GM23338 (cell line): ENCODE data around the gene C11orf71. TPM values are rescaled to one million over a fixed set of nuclear protein-coding genes. Genes with fewer than 3 reads are reported as not detected.

Experiments used
- ATAC-seq: fragments of 200-7000 bp; cut with Tn5 transposase; 3 replicates; pipeline ENCODE4 v1.9.1; 2020
- DNase-seq: peaks from one replicate; pipeline ENCODE4 v3.0.0-alpha.2; 2015; ENCODE audit warnings: low spot score
- H2AFZ ChIP-seq: fragments of 200-600 bp; sonication (generic); 2 replicates; pipeline ENCODE4 v1.8.0; 2016; ENCODE audit warnings: antibody characterized with exemption, mild to moderate bottlenecking, moderate library complexity
- H3F3A ChIP-seq: fragments of 200-600 bp; sonication (generic); replicated peaks from 2 replicates; pipeline ENCODE4 v1.8.0; 2017; ENCODE audit warnings: antibody characterized with exemption, mixed run types, low read depth
- H3K27ac ChIP-seq: fragments of 200-600 bp; sonication (generic); 2 replicates; pipeline ENCODE4 v1.6.1; 2016; ENCODE audit warnings: low read depth
- H3K27me3 ChIP-seq: fragments of 200-600 bp; sonication (generic); 2 replicates; pipeline ENCODE4 v1.8.0; 2016; ENCODE audit warnings: mild to moderate bottlenecking, mixed run types, moderate library complexity; ENCODE audit not compliant: insufficient read depth
- H3K36me3 ChIP-seq: fragments of 200-600 bp; sonication (generic); 2 replicates; pipeline ENCODE4 v1.8.0; 2016; ENCODE audit warnings: mild to moderate bottlenecking; ENCODE audit not compliant: insufficient read depth
- H3K4me1 ChIP-seq: fragments of 200-600 bp; sonication (generic); 2 replicates; pipeline ENCODE4 v1.8.0; 2016; ENCODE audit warnings: mild to moderate bottlenecking, moderate library complexity; ENCODE audit not compliant: insufficient read depth
- H3K4me2 ChIP-seq: fragments of 200-600 bp; sonication (generic); 2 replicates; pipeline ENCODE4 v1.7.1; 2017; ENCODE audit warnings: mixed run types
- H3K4me3 ChIP-seq: fragments of 200-600 bp; sonication (generic); 2 replicates; pipeline ENCODE4 v1.6.1; 2016; ENCODE audit warnings: mixed run types
- H3K79me2 ChIP-seq: fragments of 200-600 bp; sonication (generic); replicated peaks from 2 replicates; pipeline ENCODE4 v1.8.0; 2017; ENCODE audit warnings: mild to moderate bottlenecking; ENCODE audit not compliant: insufficient read depth
- H3K9me2 ChIP-seq: fragments of 200-600 bp; sonication (generic); 2 replicates; pipeline ENCODE4 v1.8.0; 2017; ENCODE audit not compliant: insufficient read depth
- H4K20me1 ChIP-seq: fragments of 200-600 bp; sonication (generic); replicated peaks from 2 replicates; pipeline ENCODE4 v1.8.0; 2017; ENCODE audit warnings: mild to moderate bottlenecking; ENCODE audit not compliant: insufficient read depth
- H3K27ac Mint-ChIP-seq: 2 replicates; pipeline ENCODE4 v1.8.0; 2020; ENCODE audit warnings: inconsistent platforms, mild to moderate bottlenecking, moderate library complexity, mixed read lengths
- H3K27me3 Mint-ChIP-seq: 3 replicates; pipeline ENCODE4 v1.8.0; 2022; ENCODE audit warnings: low read depth, mild to moderate bottlenecking, moderate library complexity, mixed read lengths, inconsistent platforms; ENCODE audit not compliant: insufficient read depth, poor library complexity
- H3K36me3 Mint-ChIP-seq: 3 replicates; pipeline ENCODE4 v1.8.0; 2021; ENCODE audit warnings: low read depth, mild to moderate bottlenecking, inconsistent platforms, moderate library complexity, mixed read lengths
- H3K4me1 Mint-ChIP-seq: 3 replicates; pipeline ENCODE4 v1.8.0; 2020; ENCODE audit warnings: mild to moderate bottlenecking, inconsistent platforms, mixed read lengths
- H3K4me3 Mint-ChIP-seq: 3 replicates; pipeline ENCODE4 v1.8.0; 2021; ENCODE audit warnings: moderate library complexity, mild to moderate bottlenecking, inconsistent platforms, mixed read lengths
- H3K9me3 Mint-ChIP-seq: 3 replicates; pipeline ENCODE4 v1.8.0; 2020; ENCODE audit warnings: moderate library complexity, mild to moderate bottlenecking, inconsistent platforms, mixed read lengths
- ETS1 ChIP-seq: IDR thresholded peaks from 2 replicates; pipeline ENCODE4 v1.6.1; 2016; ENCODE audit warnings: antibody characterized with exemption
- EZH2 ChIP-seq: fragments of 200-600 bp; sonication (generic); IDR thresholded peaks from one replicate; pipeline ENCODE4 v1.8.0; 2017; ENCODE audit warnings: antibody characterized with exemption, mild to moderate bottlenecking, low read depth; ENCODE audit not compliant: unreplicated experiment
- EZH2phosphoT487 ChIP-seq: fragments of 200-600 bp; sonication (generic); IDR thresholded peaks from one replicate; pipeline ENCODE4 v1.8.1; 2018; ENCODE audit warnings: antibody characterized with exemption; ENCODE audit not compliant: unreplicated experiment
- JUNB ChIP-seq: IDR thresholded peaks from one replicate; pipeline ENCODE4 v1.6.1; 2016; ENCODE audit warnings: antibody characterized with exemption; ENCODE audit not compliant: unreplicated experiment
- NANOG ChIP-seq: IDR thresholded peaks from 2 replicates; pipeline ENCODE4 v1.6.1; 2016; ENCODE audit warnings: antibody characterized with exemption, borderline replicate concordance
- STAT1 ChIP-seq: IDR thresholded peaks from one replicate; pipeline ENCODE4 v1.6.1; 2016; ENCODE audit warnings: antibody characterized with exemption; ENCODE audit not compliant: unreplicated experiment
- ZNF331 ChIP-seq: fragments of 250-450 bp; sonication (Bioruptor Pico); IDR thresholded peaks from 2 replicates; pipeline ENCODE4 v1.5.0; 2020; ENCODE audit warnings: low read depth, mild to moderate bottlenecking, moderate library complexity
- ZNF462 ChIP-seq: fragments of 250-450 bp; sonication (Bioruptor Pico); IDR thresholded peaks from 2 replicates; pipeline ENCODE4 v1.5.0; 2020; ENCODE audit warnings: mild to moderate bottlenecking, moderate library complexity
- polyA plus RNA-seq: library from polyadenylated mRNA; unstranded; fragments of >200 nt; fragmentation: Nextera tagmentation; extraction: Ambion mirVana; gene quantifications from 2 replicates; pipeline ENCODE4 v1.2.1, GENCODE V29; 2016
- total RNA-seq: library from RNA; depleted of rRNA; stranded (reverse); fragments of >200 nt; shearing (Covaris generic); gene quantifications from 2 replicates; pipeline ENCODE4 v1.2.3, GENCODE V29; 2014

Gene C11orf71
- total and polyA plus RNA-seq, 2 experiments from 2014 or later, result 5.8 to 8.7 TPM

GRCh38 chr11:114359342-114359741 is 41.0 kb downstream of the C11orf71 start:
- ATAC-seq (no peak), DNase-seq (no peak)
- Histone ChIP-seq H3K4me1 (no peaks in the 10 kb centered on the region), H3K36me3 (no peaks in the 10 kb centered on the region), H3K4me3 (no peak overlapping the region), H3K9me2 (peaks cover 7% of the 10 kb centered on the region), H3F3A (no peaks in the 10 kb centered on the region), H3K79me2 (no peaks in the 10 kb centered on the region), H3K27me3 (no peaks in the 10 kb centered on the region), H3K27ac (no peak overlapping the region), H3K4me2 (no peak overlapping the region), H2AFZ (no peak overlapping the region), H4K20me1 (no peaks in the 10 kb centered on the region)
- Mint-ChIP-seq H3K27me3 (no peaks in the 10 kb centered on the region), H3K27ac (no peak overlapping the region), H3K9me3 (no peaks in the 10 kb centered on the region), H3K4me1 (no peaks in the 10 kb centered on the region), H3K36me3 (no peaks in the 10 kb centered on the region), H3K4me3 (no peak overlapping the region)
- TF ChIP-seq ETS1, result no peak
- TF ChIP-seq ZNF331 (CRISPR knock-in tag), result no peak
- no peak for TF ChIP-seq STAT1

- Histone ChIP-seq H3K9me2 (peaks cover 6% of the 10 kb centered on the region), H3K4me2 (no peak overlapping the region), H3K36me3 (no peaks in the 10 kb centered on the region), H3F3A (no peaks in the 10 kb centered on the region), H3K4me3 (no peak overlapping the region), H3K27ac (no peak overlapping the region), H3K79me2 (no peaks in the 10 kb centered on the region), H2AFZ (no peak overlapping the region), H3K27me3 (no peaks in the 10 kb centered on the region), H4K20me1 (no peaks in the 10 kb centered on the region), H3K4me1 (no peaks in the 10 kb centered on the region)
- H3K4me1 Mint-ChIP-seq, result no peaks in the 10 kb centered on the region
- H3K9me3 Mint-ChIP-seq, result no peaks in the 10 kb centered on the region
- TF ChIP-seq STAT1 (no peak), ZNF331 (CRISPR knock-in tag) (no peak), NANOG (no peak), JUNB (no peak), EZH2phosphoT487 (no peak)
- DNase-seq (no peak), ATAC-seq (no peak)
- no peak overlapping the region for H3K27ac Mint-ChIP-seq
- H3K36me3 Mint-ChIP-seq, result no peaks in the 10 kb centered on the region
- no peaks in the 10 kb centered on the region for H3K27me3 Mint-ChIP-seq
- no peak overlapping the region for H3K4me3 Mint-ChIP-seq
These were observed 41.6 kb downstream of the C11orf71 start for GRCh38 chr11:114358716-114359115.

GRCh38 chr11:114354076-114354475 is 46.2 kb downstream of the C11orf71 start:
- H3K27me3 Mint-ChIP-seq, result peaks cover 2% of the 10 kb centered on the region
- no peaks in the 10 kb centered on the region for H4K20me1 ChIP-seq
- H2AFZ ChIP-seq, result no peak overlapping the region
- H3K36me3 Mint-ChIP-seq, result no peaks in the 10 kb centered on the region; the same call in 2 of the 3 replicates
- H3K4me3 Mint-ChIP-seq, result no peak overlapping the region
- H3K4me2 ChIP-seq, result no peak overlapping the region
- H3K27ac ChIP-seq, result no peak overlapping the region
- H3K79me2 ChIP-seq, result no peaks in the 10 kb centered on the region
- H3K4me3 ChIP-seq, result no peak overlapping the region
- ATAC-seq (no peak), DNase-seq (no peak)
- H3K4me1 Mint-ChIP-seq, result no peaks in the 10 kb centered on the region
- H3K36me3 ChIP-seq, result no peaks in the 10 kb centered on the region
- no peaks in the 10 kb centered on the region for H3K9me3 Mint-ChIP-seq
- H3K9me2 ChIP-seq, result peaks cover 3% of the 10 kb centered on the region; the same call in 1 of the 2 replicates
- no peaks in the 10 kb centered on the region for H3K4me1 ChIP-seq
- no peaks in the 10 kb centered on the region for H3F3A ChIP-seq
- no peak overlapping the region for H3K27ac Mint-ChIP-seq
- H3K27me3 ChIP-seq, result no peaks in the 10 kb centered on the region
- TF ChIP-seq ETS1, result no peak
- TF ChIP-seq ZNF462 (CRISPR knock-in tag), result no peak
- TF ChIP-seq EZH2phosphoT487, result no peak
- no peak for TF ChIP-seq JUNB
- no peak for TF ChIP-seq EZH2
- no peak for TF ChIP-seq NANOG
